ENCODE data around the gene MBP.

The MBP gene

DNA sequence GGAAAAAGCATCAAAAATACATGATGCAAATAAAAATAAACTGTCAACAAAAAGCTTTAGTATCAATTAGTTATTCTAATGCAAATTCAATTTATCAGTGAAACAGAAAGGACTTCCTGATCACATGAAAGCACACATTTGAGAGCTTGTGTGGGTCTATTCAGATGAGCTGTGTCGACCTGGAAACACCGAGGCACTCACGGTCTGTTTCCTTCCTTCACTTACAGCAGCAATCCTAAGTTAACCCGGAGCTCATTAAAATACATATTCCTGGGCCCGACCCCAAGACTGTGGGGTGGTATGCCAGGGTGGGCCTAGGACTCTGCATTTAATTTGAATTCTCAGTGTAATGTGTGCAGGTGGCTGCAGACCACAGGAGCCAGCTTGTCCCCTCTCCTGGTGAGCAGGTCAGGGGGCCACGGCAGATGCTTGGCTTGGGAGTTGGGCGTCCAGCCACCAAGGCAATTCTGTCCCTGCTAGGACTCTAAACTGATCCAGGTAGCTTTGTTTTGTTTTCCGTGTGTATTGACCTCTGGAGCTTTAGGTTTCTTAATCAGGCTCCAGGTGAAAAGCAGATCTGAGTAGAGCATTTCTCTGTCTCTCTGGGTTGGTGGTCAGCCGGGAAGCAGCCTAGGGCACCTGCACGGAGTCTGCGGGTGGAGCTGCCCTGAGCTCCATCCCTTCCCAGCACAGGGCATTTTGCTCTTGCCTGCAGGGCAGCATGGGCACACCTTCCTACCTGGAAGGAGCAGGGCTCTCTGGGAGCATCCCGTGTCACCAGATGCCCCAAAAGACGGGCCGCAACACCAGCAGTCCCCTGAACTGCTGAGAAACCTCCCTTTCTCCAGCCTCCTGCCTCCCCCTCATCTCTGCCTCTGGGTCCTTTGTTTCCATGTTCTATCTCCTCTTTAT is 9.0 kb downstream of the MBP start:
- TF ChIP-seq CSDC2 (CRISPR knock-in tag; IDR thresholded peaks at IDR 0.05) (no peak), ZNF70 (CRISPR knock-in tag; IDR thresholded peaks at IDR 0.05) (no peak), PPARA (CRISPR knock-in tag; IDR thresholded peaks at IDR 0.05; ENCODE audit: borderline replicate concordance) (no peak), ZNF8 (CRISPR knock-in tag; IDR thresholded peaks at IDR 0.05) (no peak), ZC3H10 (CRISPR knock-in tag; IDR thresholded peaks at IDR 0.05) (no peak), ZFP30 (CRISPR knock-in tag; IDR thresholded peaks at IDR 0.05) (no peak), ISL1 (CRISPR knock-in tag; IDR thresholded peaks at IDR 0.05) (no peak), ZNF565 (CRISPR knock-in tag; conservative IDR thresholded peaks at IDR 0.05; ENCODE audit: low read depth) (no peak), SNAI2 (CRISPR knock-in tag; IDR thresholded peaks at IDR 0.05) (no peak), TCF4 (CRISPR knock-in tag; IDR thresholded peaks at IDR 0.05; ENCODE audit: borderline replicate concordance) (no peak), ZFP3 (CRISPR knock-in tag; IDR thresholded peaks at IDR 0.05) (no peak), OSR1 (CRISPR knock-in tag; IDR thresholded peaks at IDR 0.05) (no peak), BACH2 (CRISPR knock-in tag; IDR thresholded peaks at IDR 0.05; ENCODE audit: borderline replicate concordance) (no peak), CREB5 (CRISPR knock-in tag; IDR thresholded peaks at IDR 0.05; ENCODE audit: low read depth) (no peak)
- TF ChIP-seq, protein P1, sequence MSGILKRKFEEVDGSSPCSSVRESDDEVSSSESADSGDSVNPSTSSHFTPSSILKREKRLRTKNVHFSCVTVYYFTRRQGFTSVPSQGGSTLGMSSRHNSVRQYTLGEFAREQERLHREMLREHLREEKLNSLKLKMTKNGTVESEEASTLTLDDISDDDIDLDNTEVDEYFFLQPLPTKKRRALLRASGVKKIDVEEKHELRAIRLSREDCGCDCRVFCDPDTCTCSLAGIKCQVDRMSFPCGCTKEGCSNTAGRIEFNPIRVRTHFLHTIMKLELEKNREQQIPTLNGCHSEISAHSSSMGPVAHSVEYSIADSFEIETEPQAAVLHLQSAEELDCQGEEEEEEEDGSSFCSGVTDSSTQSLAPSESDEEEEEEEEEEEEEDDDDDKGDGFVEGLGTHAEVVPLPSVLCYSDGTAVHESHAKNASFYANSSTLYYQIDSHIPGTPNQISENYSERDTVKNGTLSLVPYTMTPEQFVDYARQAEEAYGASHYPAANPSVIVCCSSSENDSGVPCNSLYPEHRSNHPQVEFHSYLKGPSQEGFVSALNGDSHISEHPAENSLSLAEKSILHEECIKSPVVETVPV (CRISPR knock-in tag; IDR thresholded peaks at IDR 0.05): no peak
- TF ChIP-seq, protein P2, sequence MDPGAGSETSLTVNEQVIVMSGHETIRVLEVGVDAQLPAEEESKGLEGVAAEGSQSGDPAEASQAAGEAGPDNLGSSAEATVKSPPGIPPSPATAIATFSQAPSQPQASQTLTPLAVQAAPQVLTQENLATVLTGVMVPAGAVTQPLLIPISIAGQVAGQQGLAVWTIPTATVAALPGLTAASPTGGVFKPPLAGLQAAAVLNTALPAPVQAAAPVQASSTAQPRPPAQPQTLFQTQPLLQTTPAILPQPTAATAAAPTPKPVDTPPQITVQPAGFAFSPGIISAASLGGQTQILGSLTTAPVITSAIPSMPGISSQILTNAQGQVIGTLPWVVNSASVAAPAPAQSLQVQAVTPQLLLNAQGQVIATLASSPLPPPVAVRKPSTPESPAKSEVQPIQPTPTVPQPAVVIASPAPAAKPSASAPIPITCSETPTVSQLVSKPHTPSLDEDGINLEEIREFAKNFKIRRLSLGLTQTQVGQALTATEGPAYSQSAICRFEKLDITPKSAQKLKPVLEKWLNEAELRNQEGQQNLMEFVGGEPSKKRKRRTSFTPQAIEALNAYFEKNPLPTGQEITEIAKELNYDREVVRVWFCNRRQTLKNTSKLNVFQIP (CRISPR knock-in tag; IDR thresholded peaks at IDR 0.05; ENCODE audit: borderline replicate concordance, low read depth): no peak
- TF ChIP-seq, protein P3, sequence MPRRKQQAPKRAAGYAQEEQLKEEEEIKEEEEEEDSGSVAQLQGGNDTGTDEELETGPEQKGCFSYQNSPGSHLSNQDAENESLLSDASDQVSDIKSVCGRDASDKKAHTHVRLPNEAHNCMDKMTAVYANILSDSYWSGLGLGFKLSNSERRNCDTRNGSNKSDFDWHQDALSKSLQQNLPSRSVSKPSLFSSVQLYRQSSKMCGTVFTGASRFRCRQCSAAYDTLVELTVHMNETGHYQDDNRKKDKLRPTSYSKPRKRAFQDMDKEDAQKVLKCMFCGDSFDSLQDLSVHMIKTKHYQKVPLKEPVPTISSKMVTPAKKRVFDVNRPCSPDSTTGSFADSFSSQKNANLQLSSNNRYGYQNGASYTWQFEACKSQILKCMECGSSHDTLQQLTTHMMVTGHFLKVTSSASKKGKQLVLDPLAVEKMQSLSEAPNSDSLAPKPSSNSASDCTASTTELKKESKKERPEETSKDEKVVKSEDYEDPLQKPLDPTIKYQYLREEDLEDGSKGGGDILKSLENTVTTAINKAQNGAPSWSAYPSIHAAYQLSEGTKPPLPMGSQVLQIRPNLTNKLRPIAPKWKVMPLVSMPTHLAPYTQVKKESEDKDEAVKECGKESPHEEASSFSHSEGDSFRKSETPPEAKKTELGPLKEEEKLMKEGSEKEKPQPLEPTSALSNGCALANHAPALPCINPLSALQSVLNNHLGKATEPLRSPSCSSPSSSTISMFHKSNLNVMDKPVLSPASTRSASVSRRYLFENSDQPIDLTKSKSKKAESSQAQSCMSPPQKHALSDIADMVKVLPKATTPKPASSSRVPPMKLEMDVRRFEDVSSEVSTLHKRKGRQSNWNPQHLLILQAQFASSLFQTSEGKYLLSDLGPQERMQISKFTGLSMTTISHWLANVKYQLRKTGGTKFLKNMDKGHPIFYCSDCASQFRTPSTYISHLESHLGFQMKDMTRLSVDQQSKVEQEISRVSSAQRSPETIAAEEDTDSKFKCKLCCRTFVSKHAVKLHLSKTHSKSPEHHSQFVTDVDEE (CRISPR knock-in tag; IDR thresholded peaks at IDR 0.05): no peak
- no peak for ATAC-seq

GRCh38 chr18:77121523-77121922 is 11.1 kb downstream of the MBP start:
- no peak for ATAC-seq
- no peak for TF ChIP-seq ARNTL (CRISPR knock-in tag; IDR thresholded peaks at IDR 0.05; ENCODE audit: borderline replicate concordance, low read depth)
- no peak for TF ChIP-seq TCF4 (CRISPR knock-in tag; IDR thresholded peaks at IDR 0.05; ENCODE audit: borderline replicate concordance)
- TF ChIP-seq GLIS3 (CRISPR knock-in tag; IDR thresholded peaks at IDR 0.05): no peak
- TF ChIP-seq ESRRG (CRISPR knock-in tag; IDR thresholded peaks at IDR 0.05): no peak
- no peak for TF ChIP-seq TOX (CRISPR knock-in tag; IDR thresholded peaks at IDR 0.05; ENCODE audit: borderline replicate concordance)
- TF ChIP-seq, protein P1 (CRISPR knock-in tag; IDR thresholded peaks at IDR 0.05): no peak

Data from SK-N-SH treated with all-trans-retinoic acid at 6 μM for 48 hours (cell line).